Mesenchymal stem cell (in vitro differentiated cells and primary cell): ENCODE data around the gene CABYR.

Experiments
- DNase-seq: peaks from one replicate; pipeline ENCODE4 v3.0.0-alpha.2; 2013
- H2AFZ ChIP-seq: one replicate; pipeline ENCODE4 v1.6.1; 2013; ENCODE audit warnings: low read depth, mild to moderate bottlenecking, control low read depth, inconsistent platforms, low read length, moderate library complexity
- H2AK5ac ChIP-seq: 2 replicates; pipeline ENCODE4 v1.6.1; 2013; ENCODE audit warnings: low read length, moderate library complexity, mild to moderate bottlenecking, inconsistent platforms; ENCODE audit not compliant: severe bottlenecking
- H2BK120ac ChIP-seq: one replicate; pipeline ENCODE4 v1.6.1; 2013; ENCODE audit warnings: low read depth, mild to moderate bottlenecking, inconsistent platforms, low read length, moderate library complexity
- H2BK12ac ChIP-seq, 2 experiments: one replicate each; pipeline ENCODE4 v1.6.1; 2013; ENCODE audit warnings: inconsistent platforms in 2 of 2, low read length in 2 of 2, mild to moderate bottlenecking in 2 of 2, moderate library complexity in 2 of 2, control low read depth in 1 of 2
- H2BK15ac ChIP-seq: one replicate; pipeline ENCODE4 v1.6.1; 2013; ENCODE audit warnings: mild to moderate bottlenecking, low read depth, inconsistent platforms; ENCODE audit not compliant: poor library complexity, severe bottlenecking
- H2BK5ac ChIP-seq: 2 replicates; pipeline ENCODE4 v1.6.1; 2013; ENCODE audit warnings: low read depth, mild to moderate bottlenecking, low read length, control low read depth, inconsistent platforms; ENCODE audit not compliant: poor library complexity, severe bottlenecking
- H3K14ac ChIP-seq, 2 experiments: one replicate each; pipeline ENCODE4 v1.6.1; 2013; ENCODE audit warnings: inconsistent platforms in 2 of 2, low read length in 2 of 2, control low read depth in 1 of 2, mild to moderate bottlenecking in 1 of 2, moderate library complexity in 1 of 2
- H3K18ac ChIP-seq, 2 experiments: one replicate each; pipeline ENCODE4 v1.6.1; 2013; ENCODE audit warnings: inconsistent platforms in 2 of 2, low read length in 2 of 2, control low read depth in 1 of 2, low read depth in 1 of 2, mild to moderate bottlenecking in 1 of 2
- H3K23ac ChIP-seq, 2 experiments: one replicate each; pipeline ENCODE4 v1.6.1; 2013; ENCODE audit warnings: inconsistent platforms in 2 of 2, low read length in 2 of 2, mild to moderate bottlenecking in 2 of 2, moderate library complexity in 2 of 2, control low read depth in 1 of 2
- H3K27ac ChIP-seq: 2 replicates; pipeline ENCODE4 v1.5.1; 2013; ENCODE audit warnings: mild to moderate bottlenecking, moderate library complexity, low read length, control low read depth, inconsistent platforms; ENCODE audit not compliant: poor library complexity, severe bottlenecking
- H3K27me3 ChIP-seq, 2 experiments: 2 replicates each; pipeline versions ENCODE4 v1.6.1 to v1.7.0; 2013; ENCODE audit warnings: low read length in 2 of 2, mild to moderate bottlenecking in 2 of 2, moderate library complexity in 2 of 2, control low read depth in 1 of 2, inconsistent platforms in 1 of 2; ENCODE audit not compliant: control insufficient read depth in 1 of 2, insufficient read depth in 1 of 2
- H3K36me3 ChIP-seq, 2 experiments: 2 replicates each; pipeline versions ENCODE4 v1.6.1 to v1.7.0; 2013; ENCODE audit warnings: low read length in 2 of 2, control low read depth in 1 of 2, inconsistent platforms in 1 of 2, low read depth in 1 of 2, mild to moderate bottlenecking in 1 of 2; ENCODE audit not compliant: insufficient read depth in 2 of 2, control insufficient read depth in 1 of 2
- H3K4ac ChIP-seq, 2 experiments: one replicate each; pipeline ENCODE4 v1.6.1; 2013; ENCODE audit warnings: inconsistent platforms in 2 of 2, low read length in 2 of 2, mild to moderate bottlenecking in 2 of 2, moderate library complexity in 2 of 2, control low read depth in 1 of 2, low read depth in 1 of 2
- H3K4me1 ChIP-seq: 2 replicates; pipeline ENCODE4 v1.6.1; 2013; ENCODE audit warnings: low read depth, low read length, control low read depth; ENCODE audit not compliant: control insufficient read depth, insufficient read depth
- H3K4me2 ChIP-seq: 2 replicates; pipeline ENCODE4 v1.6.1; 2013; ENCODE audit warnings: low read length, mild to moderate bottlenecking, inconsistent platforms; ENCODE audit not compliant: poor library complexity, severe bottlenecking
- H3K4me3 ChIP-seq, 2 experiments: 2 replicates each; pipeline versions ENCODE4 v1.5.1 to v1.7.0; 2013; ENCODE audit warnings: low read length in 2 of 2, mild to moderate bottlenecking in 2 of 2, control low read depth in 1 of 2, low read depth in 1 of 2; ENCODE audit not compliant: insufficient read depth in 1 of 2
- H3K79me1 ChIP-seq: replicated peaks from 2 replicates; pipeline ENCODE4 v1.6.1; 2013; ENCODE audit warnings: mild to moderate bottlenecking, control low read depth, low read length, inconsistent platforms; ENCODE audit not compliant: poor library complexity, severe bottlenecking
- H3K9ac ChIP-seq: 2 replicates; pipeline ENCODE4 v1.7.0; 2013; ENCODE audit warnings: mild to moderate bottlenecking, low read length, moderate library complexity
- H3K9me3 ChIP-seq: 2 replicates; pipeline ENCODE4 v1.7.0; 2013; ENCODE audit warnings: mild to moderate bottlenecking, low read length; ENCODE audit not compliant: control insufficient read depth
- H4K8ac ChIP-seq: one replicate; pipeline ENCODE4 v1.6.1; 2013; ENCODE audit warnings: inconsistent platforms, mild to moderate bottlenecking, low read length, moderate library complexity
- H4K91ac ChIP-seq: one replicate; pipeline ENCODE4 v1.6.1; 2013; ENCODE audit warnings: mild to moderate bottlenecking, low read length, inconsistent platforms
- WGBS: methylation state at CpG from one replicate; pipeline ENCODE4 v1.1.7; 2013; ENCODE audit warnings: mixed read lengths; 5-methylcytosine and 5-hydroxymethylcytosine counted together

The CABYR gene

GRCh38 chr18:24198461-24198860 lies 59.6 kb downstream of the CABYR start:
- no peak for DNase-seq

DNA sequence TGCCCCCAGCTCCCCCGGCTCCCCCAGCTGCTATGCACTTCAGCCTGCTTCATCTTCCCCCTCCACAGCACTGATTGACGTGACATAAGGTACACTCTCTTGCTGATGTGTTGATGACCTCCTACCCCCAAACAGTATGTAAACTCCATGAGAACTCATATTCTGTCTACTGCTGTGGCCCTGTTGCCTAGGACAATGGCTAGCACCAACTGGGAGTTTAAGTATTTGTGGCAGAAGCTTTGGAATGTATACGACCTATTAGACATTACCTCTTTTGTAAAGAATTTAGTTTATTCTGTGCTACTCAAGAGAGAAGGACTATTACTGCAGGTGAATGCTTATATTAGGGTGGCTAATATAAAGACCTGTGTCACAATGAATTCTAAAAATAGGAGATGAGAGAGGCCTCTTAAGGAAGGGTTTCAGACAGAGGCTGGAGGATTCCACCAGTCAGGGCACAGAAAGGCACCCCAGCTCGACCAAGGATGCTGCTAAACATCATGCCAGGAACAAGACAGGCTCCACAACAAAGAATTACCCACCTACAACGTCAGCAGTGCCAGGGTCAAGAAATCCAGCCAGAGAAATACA lies 60.6 kb downstream of the CABYR start:
- 99% methylated on average over 4 of the region's 5 CpGs for WGBS
- Histone ChIP-seq H3K27ac (no peak overlapping the region), H3K14ac (no peak overlapping the region), H3K9me3 (no peaks in the 10 kb centered on the region), H4K8ac (no peak overlapping the region), H3K18ac (no peak overlapping the region), H3K27me3 (no peaks in the 10 kb centered on the region), H3K79me1 (peaks cover 7% of the 10 kb centered on the region), H2BK12ac (no peak overlapping the region), H3K9ac (no peak overlapping the region), H3K4me3 (no peak overlapping the region), H3K23ac (no peak overlapping the region), H4K91ac (no peak overlapping the region), H2BK5ac (no peak overlapping the region), H3K4me2 (no peak overlapping the region), H3K4ac (no peak overlapping the region), H3K36me3 (peaks cover 0 to 11% of the 10 kb centered on the region in 2 experiments), H2AFZ (no peak overlapping the region), H2AK5ac (no peak overlapping the region), H2BK15ac (no peak overlapping the region), H3K4me1 (peaks cover 5% of the 10 kb centered on the region), H2BK120ac (no peak overlapping the region)
- no peak for DNase-seq

More at GRCh38 chr18:24198461-24198860, 59.6 kb downstream of the CABYR start:
- H2BK15ac ChIP-seq, result no peak overlapping the region
- H2BK120ac ChIP-seq, result no peak overlapping the region
- H3K9ac ChIP-seq, result no peak overlapping the region
- no peak overlapping the region for H3K27ac ChIP-seq
- H3K18ac ChIP-seq, result no peak overlapping the region
- peaks cover 7% of the 10 kb centered on the region for H3K79me1 ChIP-seq
- no peaks in the 10 kb centered on the region for H3K9me3 ChIP-seq
- 91% methylated on average over 9 of the region's 9 CpGs for WGBS
- no peak overlapping the region for H4K8ac ChIP-seq
- no peak overlapping the region for H3K4me2 ChIP-seq
- no peak overlapping the region for H2BK12ac ChIP-seq
- H3K23ac ChIP-seq, result no peak overlapping the region
- H3K4me1 ChIP-seq, result peaks cover 5% of the 10 kb centered on the region
- no peak overlapping the region for H3K14ac ChIP-seq
- no peak overlapping the region for H3K4ac ChIP-seq
- H3K27me3 ChIP-seq, result no peaks in the 10 kb centered on the region
- no peak overlapping the region for H4K91ac ChIP-seq
- H3K4me3 ChIP-seq, result peak overlapping the region in 1 of 2 experiments; percentile 20
- no peak overlapping the region for H2AFZ ChIP-seq
- H3K36me3 ChIP-seq, result peaks cover 0 to 18% of the 10 kb centered on the region in 2 experiments
- H2AK5ac ChIP-seq, result no peak overlapping the region
- H2BK5ac ChIP-seq, result no peak overlapping the region

DNA sequence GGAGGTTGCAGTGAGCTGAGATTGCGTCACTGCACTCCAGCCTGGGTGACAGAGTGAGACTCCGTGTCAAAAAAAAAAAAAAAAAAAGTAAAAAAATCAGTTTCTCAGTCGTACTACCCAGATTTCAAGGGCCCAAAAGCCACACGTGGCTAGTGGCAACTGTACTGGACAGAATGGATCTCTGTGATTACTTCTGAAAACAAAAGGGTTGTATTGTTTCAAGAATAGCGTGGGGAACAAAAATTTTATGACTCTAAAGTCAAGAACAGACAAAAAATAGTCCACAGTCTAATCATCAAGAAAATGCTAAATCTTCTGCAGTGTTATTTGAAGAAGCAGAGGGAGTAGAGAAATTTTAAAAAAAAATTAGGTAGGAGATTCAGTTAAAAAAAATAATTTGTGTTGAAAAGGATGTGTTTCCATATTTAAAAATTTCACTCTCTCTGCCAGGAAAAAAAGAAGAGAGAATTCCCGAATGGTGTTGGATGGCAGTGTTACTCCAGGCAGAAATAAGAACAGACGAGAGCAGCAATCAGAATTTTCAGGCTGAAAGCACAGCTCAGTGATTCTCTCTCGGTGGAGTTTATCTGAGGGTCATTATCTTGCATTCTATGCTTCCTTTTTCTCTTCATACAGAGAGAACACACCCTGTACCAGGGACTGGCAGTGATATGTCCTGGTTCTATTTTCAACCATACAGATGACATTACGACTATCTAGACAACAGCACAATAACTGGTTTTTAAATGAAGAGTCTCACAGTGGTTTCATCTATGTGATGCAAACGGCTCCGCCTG lies 61.8 kb downstream of the CABYR start:
- Histone ChIP-seq H2BK120ac (no peak overlapping the region), H3K79me1 (peaks cover 7% of the 10 kb centered on the region), H4K8ac (no peak overlapping the region), H3K27me3 (no peaks in the 10 kb centered on the region), H3K4me2 (no peak overlapping the region), H2AFZ (no peak overlapping the region), H3K4me3 (no peak overlapping the region), H3K4ac (no peak overlapping the region), H2BK12ac (no peak overlapping the region), H3K9me3 (no peaks in the 10 kb centered on the region), H3K9ac (no peak overlapping the region), H2BK15ac (no peak overlapping the region), H3K14ac (no peak overlapping the region), H2AK5ac (no peak overlapping the region), H3K4me1 (peaks cover 5% of the 10 kb centered on the region), H3K18ac (no peak overlapping the region), H2BK5ac (no peak overlapping the region), H3K36me3 (no peaks in the 10 kb centered on the region), H3K27ac (no peak overlapping the region), H3K23ac (no peak overlapping the region), H4K91ac (no peak overlapping the region)
- no peak for DNase-seq
- WGBS, result 94% methylated on average over 10 of the region's 11 CpGs
